HG02610 (cell line): ENCODE data around the gene SPATS1.
"Not testable (repeated sequence)": the region's sequence is repeated elsewhere in the genome, so short reads cannot be mapped to it uniquely, and the experiment has no call there.

Experiments
- ATAC-seq: cut with Tn5 transposase; IDR thresholded peaks from one replicate; pipeline ENCODE4 v1.9.1; 2021; ENCODE audit warnings: mild to moderate bottlenecking, moderate library complexity; ENCODE audit not compliant: unreplicated experiment

SPATS1 gene

DNA sequence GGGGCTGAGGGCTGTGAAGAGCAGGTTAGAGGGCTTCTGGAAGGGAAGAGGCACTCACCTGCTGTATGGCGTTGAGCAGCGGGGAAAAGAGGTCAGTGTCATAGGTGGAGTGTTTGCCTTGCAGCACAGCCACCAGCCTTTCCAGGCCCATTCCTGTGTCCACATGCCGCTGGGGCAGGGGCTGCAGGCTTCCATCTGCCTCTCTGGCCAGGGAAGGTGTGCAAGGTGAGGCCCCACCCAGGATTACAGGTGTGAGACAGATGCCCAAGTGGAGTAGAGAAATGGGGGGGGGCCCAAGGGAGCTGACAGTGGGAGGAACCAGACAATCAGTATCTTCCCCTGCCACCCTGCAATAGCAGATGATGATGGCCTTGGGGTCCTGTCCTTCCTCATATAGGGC lies 32.2 kb upstream of the SPATS1 start:
- no peak for ATAC-seq

DNA sequence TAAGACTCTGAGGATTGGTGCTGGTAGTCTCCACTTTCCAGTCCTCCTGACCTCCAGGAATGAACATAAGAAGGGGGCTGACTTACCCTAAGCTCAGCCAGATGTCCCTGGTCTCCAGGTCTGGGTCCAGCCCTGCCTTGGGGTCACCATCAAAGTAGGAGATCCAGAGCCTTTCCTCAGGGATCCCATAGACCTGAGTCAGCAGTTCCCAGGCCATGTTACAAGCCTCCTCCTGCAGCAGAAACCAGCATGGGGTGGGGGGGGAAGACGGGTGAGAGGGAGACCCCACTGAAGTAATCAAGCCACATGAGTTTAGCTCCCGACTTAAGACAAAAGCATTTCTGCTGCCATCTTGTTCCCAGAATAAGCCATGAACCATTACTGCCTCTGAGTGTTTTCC lies 31.1 kb upstream of the SPATS1 start:
- no peak for ATAC-seq

DNA sequence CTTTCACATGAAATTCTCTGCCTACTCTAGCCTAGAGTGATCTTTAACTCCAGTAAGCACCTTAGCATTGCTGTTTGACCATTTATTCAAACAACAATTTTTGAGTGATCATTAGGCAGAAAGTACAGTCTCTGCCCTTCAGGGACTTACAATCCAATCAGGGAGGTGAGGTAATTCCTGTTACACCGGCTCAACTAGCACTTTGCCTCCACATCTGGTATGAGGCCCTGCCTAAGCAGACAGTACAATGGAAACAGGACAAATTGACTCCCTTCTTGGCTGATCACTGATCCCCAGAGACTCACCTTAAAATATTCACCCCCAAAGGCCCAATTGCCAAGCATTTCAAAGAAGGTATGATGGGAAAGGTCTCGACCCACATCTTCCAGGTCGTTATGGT lies 30.7 kb upstream of the SPATS1 start:
- no peak for ATAC-seq

DNA sequence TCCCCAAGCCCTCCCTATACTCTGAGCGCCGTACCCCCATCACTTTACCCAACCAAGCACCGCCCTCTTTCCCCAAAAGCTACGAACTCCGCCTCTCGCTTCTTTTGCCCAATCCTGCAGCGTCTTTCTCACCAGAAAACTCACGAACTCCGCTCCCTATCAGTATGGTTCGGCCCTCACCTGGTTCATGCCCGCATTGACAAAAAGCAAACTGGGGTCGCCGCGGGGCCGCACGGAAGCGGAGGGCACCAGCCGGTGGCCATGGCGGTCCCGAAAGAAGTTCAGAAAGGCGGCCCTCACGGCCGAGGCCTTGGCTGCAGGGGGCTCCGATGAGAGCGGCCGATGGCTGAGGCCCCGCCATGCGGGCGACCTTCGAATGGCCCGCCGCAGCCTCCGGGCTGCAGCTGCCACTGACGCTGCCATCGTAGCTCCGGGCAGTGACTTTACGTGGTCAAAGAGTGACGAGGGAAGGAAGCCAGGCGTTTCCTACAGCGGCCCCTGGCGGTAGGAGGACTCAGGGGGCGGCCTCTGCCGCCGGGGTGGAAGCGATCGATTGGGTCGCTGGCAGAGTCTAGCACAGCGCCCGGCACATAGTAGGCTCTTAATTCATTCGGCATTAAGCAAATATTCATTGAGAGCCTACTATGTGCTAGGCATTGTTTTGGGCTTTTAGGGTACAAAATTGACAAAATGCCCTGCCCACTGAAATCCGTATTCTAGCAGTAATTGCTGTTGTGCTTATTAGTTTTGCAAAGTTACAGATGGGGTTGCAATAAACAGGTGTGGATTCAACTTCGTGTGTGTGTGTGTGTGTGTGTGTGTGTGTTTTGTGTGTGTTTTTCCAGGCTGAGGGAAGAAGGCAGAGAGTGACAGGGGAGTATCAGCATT lies 29.3 kb upstream of the SPATS1 start, which contains the start of gene AARS2:
Gene AARS2 (minus strand): TSS at position 447 of the 888 bp plus-strand sequence. CDS start 24 bp downstream, at position 423.
- peak; percentile 91 for ATAC-seq

DNA sequence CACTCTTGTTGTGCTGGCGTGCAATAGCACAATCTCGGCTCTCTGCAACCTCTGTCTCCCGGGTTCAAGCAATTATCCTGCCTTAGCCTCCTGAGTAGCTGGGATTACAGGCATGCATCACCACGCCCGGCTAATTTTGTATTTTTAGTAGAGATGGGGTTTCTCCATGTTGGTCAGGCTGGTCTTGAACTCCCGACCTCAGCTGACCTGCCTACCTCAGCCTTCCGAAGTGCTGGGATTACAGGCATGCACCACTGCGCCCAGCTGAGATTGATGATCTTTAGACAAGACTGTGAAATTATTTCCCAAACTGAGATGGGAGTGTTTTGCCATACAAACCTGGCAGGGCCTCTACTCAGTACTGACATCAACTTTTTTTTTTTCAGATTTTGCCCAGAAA lies 27.8 kb upstream of the SPATS1 start:
- not testable (repeated sequence) for ATAC-seq

DNA sequence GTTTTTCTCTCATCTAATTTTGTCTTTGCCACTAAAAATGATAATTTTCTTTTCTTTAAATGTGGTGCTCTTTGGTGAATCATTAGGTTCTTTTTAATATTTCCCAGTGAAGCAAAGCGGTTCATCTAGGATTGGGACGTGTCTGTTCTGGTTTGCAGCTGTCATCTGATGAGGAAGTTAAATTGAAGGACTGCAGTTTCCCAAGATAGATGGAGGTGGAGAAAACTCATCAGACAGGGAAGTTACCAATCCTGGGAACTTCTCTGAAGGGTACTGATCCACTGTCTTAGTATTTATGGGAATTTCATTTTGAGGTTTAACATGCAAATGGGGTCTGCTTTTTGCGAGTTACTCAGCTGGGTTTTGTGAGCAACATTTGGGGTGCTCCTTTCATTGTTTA lies 26.9 kb upstream of the SPATS1 start:
- no peak for ATAC-seq

DNA sequence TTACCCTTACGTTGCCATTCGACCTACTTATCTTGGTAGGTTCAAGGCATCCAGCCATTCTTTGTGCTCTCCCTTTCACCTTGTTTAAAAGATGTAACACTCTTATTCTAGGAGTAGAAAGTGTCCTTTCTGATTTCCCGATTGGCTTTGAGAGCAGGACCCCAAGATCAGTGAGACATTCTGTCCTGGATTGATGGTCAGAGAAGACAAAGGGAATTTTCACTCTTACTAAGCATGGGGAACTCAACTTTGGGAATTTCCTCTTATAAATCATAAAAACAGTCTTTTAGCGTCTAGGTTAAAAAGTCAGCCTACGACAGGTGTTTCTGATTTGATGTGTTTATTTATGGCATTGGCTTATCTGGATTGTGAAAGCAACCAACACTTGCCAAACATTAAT lies 26.5 kb upstream of the SPATS1 start:
- no peak for ATAC-seq

DNA sequence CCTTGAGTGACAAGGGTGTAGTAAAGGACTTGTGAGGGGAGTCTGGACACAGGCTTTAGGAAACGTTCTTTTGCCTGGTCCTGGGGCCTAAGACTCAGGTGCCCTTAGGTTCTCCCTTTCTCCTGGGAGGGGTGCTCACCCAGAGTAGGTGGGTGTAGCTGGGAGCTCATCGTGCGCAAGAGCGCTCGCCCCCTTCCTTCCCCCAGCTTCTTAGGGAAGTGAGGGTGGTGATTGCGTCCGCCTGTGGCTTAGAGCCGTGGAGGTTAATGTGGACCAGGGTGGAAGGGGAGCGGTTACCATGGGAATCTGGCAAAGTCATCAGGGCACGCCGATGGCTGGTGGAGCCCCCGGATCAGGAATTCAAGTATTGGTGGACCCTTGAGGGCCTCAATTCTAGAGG lies 26.0 kb upstream of the SPATS1 start:
- ATAC-seq, result no peak

DNA sequence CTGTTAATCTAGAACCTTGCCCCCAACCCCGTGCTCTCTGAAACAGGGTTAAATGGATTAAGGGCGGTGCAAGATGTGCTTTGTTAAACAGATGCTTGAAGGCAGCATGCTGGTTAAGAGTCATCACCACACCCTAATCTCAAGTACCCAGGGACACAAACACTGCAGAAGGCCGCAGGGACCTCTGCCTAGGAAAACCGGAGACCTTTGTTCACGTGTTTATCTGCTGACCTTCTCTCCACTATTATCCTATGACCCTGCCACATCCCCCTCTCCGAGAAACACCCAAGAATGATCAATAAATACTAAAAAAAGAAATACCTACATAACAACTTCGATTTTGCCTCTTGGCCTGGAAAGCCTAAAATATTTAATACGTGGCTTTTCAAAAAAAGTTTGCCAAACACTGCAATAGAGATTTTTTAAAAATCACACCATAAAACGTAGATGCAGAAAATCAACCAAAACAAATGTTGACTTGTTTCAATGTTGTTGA lies 25.3 kb upstream of the SPATS1 start:
- ATAC-seq, result not testable (repeated sequence)

DNA sequence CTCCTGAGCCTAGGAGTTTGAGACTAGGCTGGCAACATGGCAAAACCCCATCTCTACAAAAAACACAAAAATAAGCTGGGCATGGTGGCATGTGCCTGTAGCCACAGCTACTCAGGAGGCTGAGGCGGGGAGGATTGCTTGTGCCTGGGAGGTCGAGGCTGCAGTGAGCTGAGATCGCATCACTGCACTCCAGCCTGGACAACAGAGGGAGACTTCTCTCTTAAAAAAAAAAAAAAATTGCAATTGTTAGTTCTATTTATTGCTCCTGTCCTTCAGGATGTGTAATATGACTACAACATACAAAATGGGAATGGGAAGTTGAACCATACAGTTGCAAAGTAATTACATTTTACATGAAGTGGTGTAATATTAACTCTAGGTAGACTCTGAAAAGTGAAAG lies 21.2 kb upstream of the SPATS1 start:
- ATAC-seq, result no peak

DNA sequence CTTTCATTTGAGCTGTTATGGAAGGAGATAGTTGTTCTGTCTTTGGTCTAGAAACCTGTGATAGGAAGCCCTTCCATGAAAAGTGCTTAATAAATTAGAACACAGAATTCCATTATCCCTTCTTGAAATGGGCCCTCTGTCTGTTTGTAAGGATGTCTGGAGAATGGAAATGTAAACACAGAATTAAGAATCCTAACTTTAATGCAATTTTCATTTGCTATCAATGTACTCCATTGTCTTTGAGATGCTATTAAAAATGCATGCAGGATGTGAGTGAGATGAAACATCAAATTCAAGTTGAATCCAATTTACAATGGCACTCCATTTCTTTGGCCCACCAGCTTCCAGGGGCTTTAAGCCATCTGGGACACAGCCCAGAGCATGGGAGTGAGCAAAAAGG lies 15.4 kb upstream of the SPATS1 start:
- ATAC-seq, result no peak

DNA sequence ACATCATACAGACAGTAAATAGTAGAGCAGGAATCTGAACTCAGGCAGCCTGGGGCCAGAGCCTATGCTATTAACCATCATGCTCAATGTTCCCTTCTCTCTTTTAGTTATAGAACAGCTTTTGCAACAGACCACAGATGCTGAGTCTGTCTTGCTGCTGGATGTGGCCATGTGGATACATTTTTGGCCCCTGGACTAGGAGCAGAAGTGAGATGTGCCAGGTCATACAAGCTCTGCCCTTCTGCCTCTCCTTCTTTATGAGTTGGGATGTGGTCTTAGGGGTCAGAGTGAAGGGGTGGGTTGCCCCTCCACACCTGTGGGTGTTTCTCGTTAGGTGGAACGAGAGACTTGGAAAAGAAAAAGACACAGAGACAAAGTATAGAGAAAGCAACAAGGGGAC lies 14.7 kb upstream of the SPATS1 start:
- ATAC-seq, result no peak

DNA sequence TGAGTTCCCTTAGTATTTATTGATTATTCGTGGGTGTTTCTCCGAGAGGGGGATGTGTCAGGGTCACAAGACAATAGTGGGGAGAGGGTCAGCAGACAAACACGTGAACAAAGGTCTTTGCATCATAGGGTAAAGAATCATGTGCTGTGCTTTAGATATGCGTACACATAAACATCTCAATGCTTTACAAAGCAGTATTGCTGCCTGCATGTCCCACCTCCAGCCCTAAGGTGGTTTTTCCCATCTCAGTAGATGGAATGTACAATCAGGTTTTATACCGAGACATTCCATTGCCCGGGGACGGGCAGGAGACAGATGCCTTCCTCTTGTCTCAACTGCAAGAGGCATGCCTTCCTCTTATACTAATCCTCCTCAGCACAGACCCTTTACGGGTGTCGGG lies 14.2 kb upstream of the SPATS1 start:
- not testable (repeated sequence) for ATAC-seq

DNA sequence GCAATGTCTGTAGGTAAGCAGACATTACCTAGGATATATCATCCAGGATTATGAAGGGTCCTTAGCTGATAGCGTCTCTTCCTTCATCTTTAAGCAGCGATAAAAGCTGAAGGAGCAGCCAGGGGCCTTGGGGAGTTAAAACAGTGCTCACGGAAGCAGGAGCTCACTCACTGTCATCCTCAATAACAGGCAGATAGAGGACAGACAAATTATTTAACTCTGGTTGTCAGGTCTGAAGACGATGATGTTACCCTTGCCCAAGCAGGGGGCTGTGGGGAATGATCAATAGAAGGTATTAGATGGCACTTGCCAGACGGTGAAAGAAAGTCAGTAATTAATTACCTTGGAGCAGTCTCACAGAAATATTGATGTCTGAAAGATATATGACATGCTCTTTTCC lies 12.6 kb upstream of the SPATS1 start:
- no peak for ATAC-seq

DNA sequence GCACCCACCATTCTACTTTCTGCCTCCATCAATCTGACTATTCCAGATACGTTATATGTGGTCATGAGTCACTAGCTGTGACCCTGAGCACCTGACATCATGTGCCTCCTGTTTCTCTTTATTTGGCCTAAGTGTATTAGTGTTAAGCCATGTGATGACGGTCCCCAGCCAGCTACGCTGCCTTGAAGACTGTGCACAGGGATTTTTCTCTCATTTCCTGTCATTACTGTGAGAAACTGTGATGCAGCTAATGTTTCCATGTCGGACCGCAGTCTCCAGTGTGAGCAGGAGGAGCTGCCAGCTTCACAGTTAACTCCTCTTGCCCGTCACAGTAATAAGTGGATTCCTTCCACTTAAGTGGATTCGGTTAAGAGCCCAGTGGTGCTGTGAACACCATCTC lies 9.9 kb upstream of the SPATS1 start:
- no peak for ATAC-seq

DNA sequence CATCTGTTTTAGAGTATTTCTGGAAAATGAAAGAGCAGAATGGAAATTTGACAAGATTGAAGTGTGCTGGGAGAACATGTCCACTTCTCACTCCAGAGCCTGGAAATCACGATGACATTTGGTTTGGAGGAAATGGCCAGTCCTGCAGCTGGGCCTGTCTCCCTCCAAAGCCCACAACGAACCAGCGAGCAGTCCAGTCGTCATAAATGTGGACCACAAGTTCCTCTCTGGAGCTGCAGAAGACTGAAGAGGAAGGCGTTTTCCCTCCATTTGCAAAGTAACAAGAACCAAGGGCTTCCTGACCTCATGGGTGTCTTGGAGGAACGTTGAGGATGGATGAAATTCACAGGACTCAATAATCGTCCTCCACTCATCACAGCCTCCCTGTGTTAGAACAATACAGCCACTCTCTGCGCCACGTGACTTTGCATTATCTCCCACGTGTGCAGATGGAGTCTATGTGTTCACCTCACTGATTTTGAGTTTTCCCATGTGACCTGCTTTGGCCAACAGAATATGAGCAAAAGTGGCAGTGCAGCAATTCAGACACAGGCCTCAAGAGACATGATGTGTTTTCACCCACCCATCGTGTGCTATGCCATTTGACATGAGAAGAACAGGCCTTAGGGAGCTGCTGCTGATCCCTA lies 9.1 kb upstream of the SPATS1 start:
- ATAC-seq, result no peak

DNA sequence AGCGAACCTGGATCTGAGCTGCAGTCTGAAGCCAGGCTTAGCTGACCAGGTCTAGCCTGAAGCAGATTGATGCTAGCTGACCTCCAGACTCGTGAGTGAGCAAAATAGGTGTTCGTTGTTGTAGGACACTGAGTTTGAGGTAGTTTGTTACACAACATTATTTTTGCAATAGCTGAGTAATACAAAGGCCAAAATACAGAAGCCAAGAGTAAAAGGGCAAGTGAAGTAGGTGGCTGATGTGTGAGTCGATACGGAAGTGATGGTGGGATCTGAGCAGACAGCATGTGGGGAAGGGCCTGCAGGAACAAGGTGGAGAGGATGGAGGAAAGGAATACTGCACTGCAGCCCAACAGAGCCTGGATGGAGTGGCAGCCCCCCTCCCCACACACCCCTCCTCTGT lies 8.5 kb upstream of the SPATS1 start:
- no peak for ATAC-seq

DNA sequence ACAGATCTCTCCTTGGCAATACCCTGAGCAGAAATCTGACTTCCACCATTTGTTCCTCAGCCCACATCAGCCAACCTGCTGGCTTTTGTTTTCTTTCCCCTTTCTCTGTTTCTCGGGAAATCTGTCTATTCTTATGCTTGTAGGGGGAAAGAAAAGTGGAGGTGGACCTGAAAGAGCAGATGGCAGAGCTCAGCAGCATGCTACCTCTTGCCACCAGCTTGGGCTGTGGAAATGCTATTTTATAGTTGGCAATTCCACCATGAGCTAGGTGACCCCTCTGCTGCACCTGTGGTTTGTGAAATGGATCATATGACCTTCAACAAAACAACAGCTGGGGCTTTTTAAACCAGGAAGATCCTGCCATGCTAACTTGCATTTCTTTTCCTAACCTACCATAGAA lies 6.8 kb upstream of the SPATS1 start:
- no peak for ATAC-seq

DNA sequence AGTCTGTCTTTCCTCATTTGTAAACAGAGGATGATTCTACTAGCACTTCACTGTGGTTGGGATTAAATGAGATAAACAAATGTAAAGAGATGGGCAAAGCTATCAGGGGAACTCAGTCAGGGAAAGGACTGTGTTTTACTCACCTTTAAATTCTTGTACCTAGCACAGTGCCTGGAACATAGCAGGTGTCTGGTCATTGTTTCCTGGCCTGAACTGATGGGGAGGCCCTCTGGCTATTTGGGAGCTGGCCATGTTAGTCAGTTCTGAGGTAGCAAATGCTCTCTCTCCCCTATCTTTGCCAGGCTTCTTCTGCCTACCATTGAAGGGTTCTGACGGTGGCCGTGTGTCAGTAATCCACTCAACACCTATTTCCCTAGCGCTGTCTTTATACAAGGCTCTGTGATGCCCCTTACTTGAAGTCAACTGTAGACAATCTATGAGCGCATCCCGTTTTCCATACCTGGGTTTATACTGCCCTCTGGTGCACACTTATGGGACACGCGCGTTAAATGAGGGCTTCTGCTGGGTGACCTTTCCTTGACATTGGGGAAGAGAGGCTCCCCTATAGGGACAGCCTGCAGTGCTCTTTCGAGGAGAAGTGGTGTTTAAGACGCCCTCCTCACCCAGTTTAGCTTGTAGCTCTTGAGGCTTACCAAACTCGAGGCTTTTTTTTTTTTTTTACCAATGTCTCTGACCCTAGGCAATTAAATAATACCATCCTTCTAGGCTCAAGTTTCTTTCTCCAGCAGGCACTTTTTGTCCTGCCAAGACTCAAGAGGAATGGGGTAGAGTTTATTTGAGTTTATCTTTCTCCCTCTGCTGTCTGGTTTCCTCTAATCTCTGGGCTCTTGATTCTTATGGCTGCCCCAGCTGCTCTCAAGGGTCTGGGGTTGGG lies 4.0 kb upstream of the SPATS1 start:
- ATAC-seq, result peak; percentile 66

DNA sequence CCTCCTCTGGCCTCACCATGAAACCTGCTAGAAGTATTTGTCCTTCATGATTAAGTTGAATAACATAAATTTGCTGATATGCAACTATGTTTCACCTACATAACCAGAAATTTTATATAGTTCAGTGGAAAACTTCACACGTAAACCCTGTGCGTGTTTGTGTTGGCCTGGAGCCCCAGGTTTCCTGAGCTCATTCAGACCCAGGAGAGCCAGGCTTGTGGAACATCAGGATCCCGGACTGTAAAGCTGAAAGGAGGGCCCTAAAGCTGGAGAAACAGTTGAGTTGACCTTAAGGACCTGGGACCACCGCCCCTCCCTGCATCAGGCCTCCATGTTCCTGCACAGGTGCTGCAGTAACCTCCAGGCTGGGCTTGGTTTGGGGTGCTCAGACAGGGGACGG lies 3.1 kb upstream of the SPATS1 start:
- ATAC-seq, result no peak
